ENCODE data around the gene BCL2L15. TPM values are rescaled to one million over a fixed set of nuclear protein-coding genes. Genes with fewer than 3 reads are reported as not detected.

The BCL2L15 gene
- total and polyA plus RNA-seq, 4 experiments from 2014 or later = 0.75 to 2.1 (median 1.3) TPM

GRCh38 chr1:113891631-113892220, 4.3 kb upstream of the BCL2L15 start:
- peaks cover 15 to 23% (median 17%) of the 10 kb centered on the region in 4 donors for H3K4me1 Mint-ChIP-seq
- peak overlapping the region in 2 of 7 donors; percentile 4 to 24 for H3K27ac Mint-ChIP-seq
- no peak for DNase-seq
- Histone ChIP-seq H3K27me3 (ENCODE audit: insufficient read depth, low read length) (no peaks in the 10 kb centered on the region), H3K4me3 (ENCODE audit: low read length in 2 of 2) (no peak overlapping the region), H3K27ac (ENCODE audit: low read depth, low read length) (no peak overlapping the region), H3K9me3 (ENCODE audit: control insufficient read depth in 1 of 2, low read length in 2 of 2) (no peaks in the 10 kb centered on the region), H3K4me1 (ENCODE audit: insufficient read depth, low read length) (peaks cover 15% of the 10 kb centered on the region), H3K36me3 (ENCODE audit: insufficient read depth, low read length) (peaks cover 26% of the 10 kb centered on the region)
- peaks cover 0 to 2% (median 0%) of the 10 kb centered on the region in 8 donors for H3K9me3 Mint-ChIP-seq
- POLR2A ChIA-PET (ENCODE audit: partially characterized antibody) = interaction anchor here (1.5 to 4.1 kb wide), 3 partner anchors 12 to 22 kb away, joined by 3 to 25 read pairs (median 11); partner anchors contain the start of gene AP4B1
- CTCF ChIA-PET (ENCODE audit: partially characterized antibody) = interaction anchor here (0.7 to 1.0 kb wide), 4 partner anchors 17 to 455 kb away, joined by 3 read pairs; no protein-coding TSS in a partner anchor
- no peak overlapping the region for H3K4me3 Mint-ChIP-seq
- intact Hi-C loops (cut with micrococcal nuclease) = no loop called here
- peaks cover 22 to 31% of the 10 kb centered on the region in 2 donors for H3K36me3 Mint-ChIP-seq
- H3K27me3 Mint-ChIP-seq = no peaks in the 10 kb centered on the region

- peaks cover 15 to 30% (median 22%) of the 10 kb centered on the region in 4 donors for H3K4me1 Mint-ChIP-seq
- Histone ChIP-seq H3K36me3 (ENCODE audit: insufficient read depth, low read length) (peaks cover 18% of the 10 kb centered on the region), H3K4me3 (ENCODE audit: low read length in 2 of 2) (no peak overlapping the region), H3K27ac (ENCODE audit: low read depth, low read length) (no peak overlapping the region), H3K9me3 (ENCODE audit: control insufficient read depth in 1 of 2, low read length in 2 of 2) (no peaks in the 10 kb centered on the region), H3K4me1 (ENCODE audit: insufficient read depth, low read length) (peaks cover 22% of the 10 kb centered on the region), H3K27me3 (ENCODE audit: insufficient read depth, low read length) (no peaks in the 10 kb centered on the region)
- H3K27ac Mint-ChIP-seq = peak overlapping the region in 1 of 7 donors; percentile 5
- no peak overlapping the region for H3K4me3 Mint-ChIP-seq
- H3K9me3 Mint-ChIP-seq = peaks cover 0 to 2% (median 0%) of the 10 kb centered on the region in 8 donors
- ChIA-PET POLR2A (ENCODE audit: partially characterized antibody) (interaction anchor here (2.6 to 4.1 kb wide), 2 partner anchors 11 to 13 kb away, joined by 11 to 25 read pairs; partner anchors contain the start of gene AP4B1), CTCF (ENCODE audit: partially characterized antibody) (interaction anchor here (0.7 to 1.0 kb wide), 4 partner anchors 15 to 456 kb away, joined by 3 read pairs; no protein-coding TSS in a partner anchor)
- H3K36me3 Mint-ChIP-seq = peaks cover 13 to 22% of the 10 kb centered on the region in 2 donors
- no peaks in the 10 kb centered on the region for H3K27me3 Mint-ChIP-seq
- no peak for DNase-seq
- intact Hi-C loops (cut with micrococcal nuclease) = no loop called here
These were observed 3.4 kb upstream of the BCL2L15 start for GRCh38 chr1:113890816-113891215.

DNA sequence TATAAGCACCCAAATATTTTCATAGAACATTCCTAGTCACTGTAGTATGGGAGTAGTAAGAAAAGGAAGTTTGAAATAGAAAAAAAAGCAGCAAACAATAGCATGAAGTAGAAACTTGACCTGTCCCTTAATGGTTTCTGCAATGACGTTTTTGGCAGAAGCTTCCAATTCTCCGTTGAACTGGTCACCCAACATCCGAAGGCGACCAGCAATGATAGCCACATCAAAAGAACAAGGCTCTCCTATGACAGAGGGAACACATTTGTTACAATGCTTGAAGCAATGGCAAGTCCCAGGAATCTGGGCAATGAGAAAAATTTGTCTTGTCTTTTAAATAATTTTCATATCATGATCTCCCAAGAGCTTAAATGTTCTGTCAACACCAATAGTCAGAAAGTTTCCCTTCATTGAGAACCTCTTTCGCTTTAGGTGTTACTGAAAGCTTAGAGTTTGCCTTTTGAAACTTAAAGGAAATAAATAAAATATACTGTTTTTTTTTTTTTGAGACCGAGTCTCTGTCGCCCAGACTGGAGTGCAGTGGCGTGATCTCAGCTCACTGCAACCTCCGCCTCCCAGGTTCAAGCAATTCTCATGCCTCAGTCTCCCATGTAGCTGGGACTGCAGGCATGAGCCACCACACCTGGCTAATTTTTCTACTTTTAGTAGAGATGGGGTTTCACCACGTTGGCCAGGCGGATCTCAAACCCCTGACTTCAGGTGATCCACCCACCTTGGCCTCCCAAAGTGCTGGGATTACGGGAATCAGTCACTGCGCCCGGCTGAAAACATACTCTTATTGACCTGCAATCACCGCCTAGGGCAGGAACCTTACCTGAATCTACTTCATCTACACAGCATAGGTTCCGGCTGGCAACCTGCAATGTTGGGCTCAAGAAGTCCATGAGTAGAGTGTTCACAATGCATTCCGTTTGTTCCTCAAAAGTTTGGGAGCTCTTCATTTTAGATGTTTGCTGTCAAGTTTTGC, 672 bp downstream of the BCL2L15 start:
- no peaks in the 10 kb centered on the region for H3K9me3 ChIP-seq (ENCODE audit: control insufficient read depth in 1 of 2, low read length in 2 of 2)
- H3K4me3 Mint-ChIP-seq = peak overlapping the region; percentile 2 to 65 (median 38)
- POLR2A ChIA-PET (ENCODE audit: partially characterized antibody) = interaction anchor here (1.0 to 1.7 kb wide), 4 partner anchors 11 to 45 kb away, joined by 3 to 5 read pairs (median 4); partner anchors contain the start of gene AP4B1

DNA sequence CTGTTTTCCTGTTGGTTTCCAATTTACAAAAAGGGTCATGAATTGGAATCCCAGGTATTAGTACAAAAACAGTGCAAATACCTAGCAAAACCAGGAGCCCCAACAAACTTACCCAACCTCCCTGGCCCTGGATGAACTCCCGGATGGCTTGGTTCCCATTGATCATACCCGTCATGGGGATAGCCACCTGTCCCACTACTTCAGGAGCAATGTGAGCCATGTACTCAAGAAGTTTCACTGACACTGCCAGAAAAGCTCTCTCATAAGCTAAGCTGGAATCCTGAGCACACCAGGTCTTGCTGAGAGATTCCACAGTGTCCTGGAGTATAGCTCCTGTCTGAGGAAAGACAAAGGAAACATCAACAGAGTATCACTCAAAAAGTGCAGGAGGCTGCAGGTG, 5.7 kb downstream of the BCL2L15 start:
- Histone ChIP-seq H3K9me3 (ENCODE audit: control insufficient read depth in 1 of 2, low read length in 2 of 2) (no peaks in the 10 kb centered on the region), H3K4me3 (ENCODE audit: low read length in 2 of 2) (no peak overlapping the region), H3K27ac (ENCODE audit: low read depth, low read length) (no peak overlapping the region), H3K27me3 (ENCODE audit: insufficient read depth, low read length) (no peaks in the 10 kb centered on the region), H3K36me3 (ENCODE audit: insufficient read depth, low read length) (no peaks in the 10 kb centered on the region), H3K4me1 (ENCODE audit: insufficient read depth, low read length) (peaks cover 46% of the 10 kb centered on the region)
- H3K4me1 Mint-ChIP-seq = peaks cover 36 to 55% (median 42%) of the 10 kb centered on the region in 4 donors
- no peaks in the 10 kb centered on the region for H3K27me3 Mint-ChIP-seq
- H3K36me3 Mint-ChIP-seq = peaks cover 1 to 8% of the 10 kb centered on the region in 2 donors
- ChIA-PET POLR2A (ENCODE audit: partially characterized antibody) (interaction anchor here (1.5 to 5.3 kb wide), 5 partner anchors 10 to 49 kb away, joined by 3 to 27 read pairs (median 5); partner anchors contain the start of genes HIPK1 and PTPN22), CTCF (ENCODE audit: partially characterized antibody) (interaction anchor here (0.6 to 2.4 kb wide), 7 partner anchors 9 to 82 kb away, joined by 3 to 6 read pairs (median 3); no protein-coding TSS in a partner anchor)
- intact Hi-C loops (cut with micrococcal nuclease) = no loop called here
- DNase-seq = no peak
- H3K27ac Mint-ChIP-seq = peak overlapping the region in 5 of 7 donors; percentile 22 to 78 (median 66)
- no peak overlapping the region for H3K4me3 Mint-ChIP-seq
- H3K9me3 Mint-ChIP-seq = no peaks in the 10 kb centered on the region

More for the DNA sequence above, 672 bp downstream of the BCL2L15 start:
- peaks cover 26% of the 10 kb centered on the region for H3K4me1 ChIP-seq (ENCODE audit: insufficient read depth, low read length)
- intact Hi-C loops (cut with micrococcal nuclease) = no loop called here
- H3K27ac ChIP-seq (ENCODE audit: low read depth, low read length) = no peak overlapping the region
- H3K36me3 Mint-ChIP-seq = peaks cover 2 to 12% of the 10 kb centered on the region in 2 donors
- no peak overlapping the region for H3K4me3 ChIP-seq (ENCODE audit: low read length in 2 of 2)
- peak overlapping the region in 5 of 7 donors; percentile 10 to 69 (median 43) for H3K27ac Mint-ChIP-seq
- no peaks in the 10 kb centered on the region for H3K27me3 Mint-ChIP-seq
- no peaks in the 10 kb centered on the region for H3K36me3 ChIP-seq (ENCODE audit: insufficient read depth, low read length)
- H3K27me3 ChIP-seq (ENCODE audit: insufficient read depth, low read length) = no peaks in the 10 kb centered on the region
- H3K9me3 Mint-ChIP-seq = peaks cover 0 to 2% (median 0%) of the 10 kb centered on the region in 8 donors
- CTCF ChIA-PET (ENCODE audit: partially characterized antibody) = interaction anchor here (1.3 to 3.5 kb wide), 4 partner anchors 13 to 51 kb away, joined by 3 to 10 read pairs (median 4); partner anchors contain the start of gene AP4B1
- peaks cover 19 to 39% (median 24%) of the 10 kb centered on the region in 4 donors for H3K4me1 Mint-ChIP-seq
- no peak for DNase-seq

- DNase-seq = no peak
- Mint-ChIP-seq H3K4me1 (peaks cover 42 to 64% (median 47%) of the 10 kb centered on the region in 4 donors), H3K36me3 (peaks cover 1 to 8% of the 10 kb centered on the region in 2 donors), H3K9me3 (no peaks in the 10 kb centered on the region), H3K27ac (peak overlapping the region in 4 of 7 donors; percentile 17 to 88 (median 84)), H3K27me3 (no peaks in the 10 kb centered on the region), H3K4me3 (peak overlapping the region in 1 of 8 donors; percentile 46)
- ChIA-PET POLR2A (ENCODE audit: partially characterized antibody) (interaction anchor here (1.0 to 5.3 kb wide), 8 partner anchors 9 to 96 kb away, joined by 3 to 30 read pairs (median 11); partner anchors contain the start of genes AP4B1, DCLRE1B and HIPK1), CTCF (ENCODE audit: partially characterized antibody) (interaction anchor here (0.6 to 3.2 kb wide), 6 partner anchors 10 to 49 kb away, joined by 3 to 16 read pairs (median 5); partner anchors contain the start of genes AP4B1 and HIPK1)
- Histone ChIP-seq H3K27ac (ENCODE audit: low read depth, low read length) (no peak overlapping the region), H3K36me3 (ENCODE audit: insufficient read depth, low read length) (no peaks in the 10 kb centered on the region), H3K27me3 (ENCODE audit: insufficient read depth, low read length) (no peaks in the 10 kb centered on the region), H3K4me1 (ENCODE audit: insufficient read depth, low read length) (peaks cover 44% of the 10 kb centered on the region), H3K4me3 (ENCODE audit: low read length in 2 of 2) (no peak overlapping the region), H3K9me3 (ENCODE audit: control insufficient read depth in 1 of 2, low read length in 2 of 2) (no peaks in the 10 kb centered on the region)
- intact Hi-C loops (cut with micrococcal nuclease) = loop anchor here (1.0 kb wide), 1 partner anchor 8 kb away; the partner anchor contains the start of gene PTPN22
These were observed 7.7 kb downstream of the BCL2L15 start for GRCh38 chr1:113879739-113880038.

- ChIA-PET CTCF (ENCODE audit: partially characterized antibody) (interaction anchor here (0.8 to 3.0 kb wide), 5 partner anchors 12 to 70 kb away, joined by 3 to 18 read pairs (median 4); partner anchors contain the start of gene AP4B1), POLR2A (ENCODE audit: partially characterized antibody) (interaction anchor here (0.7 to 3.0 kb wide), 5 partner anchors 10 to 254 kb away, joined by 3 to 26 read pairs (median 3); partner anchors contain the start of genes AP4B1, DCLRE1B, HIPK1 and RSBN1)
- H3K4me1 Mint-ChIP-seq = peaks cover 53 to 81% (median 68%) of the 10 kb centered on the region in 4 donors
- no peak overlapping the region for H3K27ac ChIP-seq (ENCODE audit: low read depth, low read length)
- no peak overlapping the region for H3K4me3 Mint-ChIP-seq
- intact Hi-C loops (cut with micrococcal nuclease) = no loop called here
- peaks cover 0 to 6% of the 10 kb centered on the region in 2 donors for H3K36me3 Mint-ChIP-seq
- H3K27me3 ChIP-seq (ENCODE audit: insufficient read depth, low read length) = no peaks in the 10 kb centered on the region
- H3K4me1 ChIP-seq (ENCODE audit: insufficient read depth, low read length) = peaks cover 66% of the 10 kb centered on the region
- H3K4me3 ChIP-seq (ENCODE audit: low read length in 2 of 2) = no peak overlapping the region
- no peaks in the 10 kb centered on the region for H3K36me3 ChIP-seq (ENCODE audit: insufficient read depth, low read length)
- no peaks in the 10 kb centered on the region for H3K9me3 Mint-ChIP-seq
- H3K27me3 Mint-ChIP-seq = no peaks in the 10 kb centered on the region
- no peak for DNase-seq
- H3K9me3 ChIP-seq (ENCODE audit: control insufficient read depth in 1 of 2, low read length in 2 of 2) = no peaks in the 10 kb centered on the region
- H3K27ac Mint-ChIP-seq = peak overlapping the region in 1 of 7 donors; percentile 56
These were observed 11.2 kb downstream of the BCL2L15 start for GRCh38 chr1:113876176-113876575.
